Hepatic stellate cell (primary cell): ENCODE measurements around the gene KCNJ12.
"Not testable (repeated sequence)": the region's sequence is repeated elsewhere in the genome, so short reads cannot be mapped to it uniquely, and the experiment has no call there.

Experiments
- DNase-seq: peaks from one replicate; pipeline ENCODE4 v3.0.0; 2011; ENCODE audit warnings: low spot score

The KCNJ12 gene

GRCh38 chr17:21452377-21453143, 76.4 kb downstream of the KCNJ12 start:
- peak; percentile 57 for DNase-seq

- no peak for DNase-seq
Observed at GRCh38 chr17:21453144-21453898, 77.2 kb downstream of the KCNJ12 start.

GRCh38 chr17:21454006-21454405, 77.8 kb downstream of the KCNJ12 start:
- DNase-seq: not testable (repeated sequence)

- DNase-seq: no peak
Observed at GRCh38 chr17:21454441-21454840, 78.3 kb downstream of the KCNJ12 start.

GRCh38 chr17:21455761-21456160, 79.6 kb downstream of the KCNJ12 start:
- DNase-seq: no peak

- DNase-seq: not testable (repeated sequence)
Observed at GRCh38 chr17:21456449-21456848, 80.3 kb downstream of the KCNJ12 start.

GRCh38 chr17:21457051-21458026, 81.2 kb downstream of the KCNJ12 start:
- DNase-seq: peak; percentile 86

- no peak for DNase-seq
Observed at GRCh38 chr17:21458054-21458453, 81.9 kb downstream of the KCNJ12 start.

- no peak for DNase-seq
Observed at GRCh38 chr17:21459536-21459935, 83.4 kb downstream of the KCNJ12 start.

GRCh38 chr17:21460358-21460757, 84.2 kb downstream of the KCNJ12 start:
- peak; percentile 78 for DNase-seq

GRCh38 chr17:21462237-21462636, 86.1 kb downstream of the KCNJ12 start:
- no peak for DNase-seq

GRCh38 chr17:21463204-21463661, 87.1 kb downstream of the KCNJ12 start:
- no peak for DNase-seq

- DNase-seq: no peak
Observed at GRCh38 chr17:21463779-21464407, 87.7 kb downstream of the KCNJ12 start.

GRCh38 chr17:21464611-21465021, 88.5 kb downstream of the KCNJ12 start:
- DNase-seq: no peak

- no peak for DNase-seq
Observed at GRCh38 chr17:21466550-21466949, 90.4 kb downstream of the KCNJ12 start.

GRCh38 chr17:21467196-21467595, 91.0 kb downstream of the KCNJ12 start:
- no peak for DNase-seq

- no peak for DNase-seq
Observed at GRCh38 chr17:21467739-21468490, 91.8 kb downstream of the KCNJ12 start.
